WTC11 (cell line): ENCODE data around the gene SCO1. TPM values are rescaled to one million over a fixed set of nuclear protein-coding genes. Genes with fewer than 3 reads are reported as not detected.

Source experiments
- ATAC-seq: fragments of 200-7000 bp; cut with Tn5 transposase; 2 replicates; pipeline ENCODE4 v1.10.0; 2021; ENCODE audit warnings: mild to moderate bottlenecking, moderate library complexity
- CTCF ChIA-PET: fragments of 300-600 bp; sonication (Branson Sonifier 250); formaldehyde crosslinking; loops from one replicate; lab custom pipeline; 2021; ENCODE audit warnings: antibody characterized with exemption; lab: Charles Lee
- POLR2A ChIA-PET: fragments of 350-600 bp; sonication (Branson Sonifier 250); formaldehyde crosslinking; loops from one replicate; lab custom pipeline; 2021; ENCODE audit warnings: antibody characterized with exemption; lab: Charles Lee
- DNase-seq: peaks from one replicate; pipeline ENCODE4 v3.0.0; 2021; ENCODE audit warnings: low spot score
- H3K27ac Mint-ChIP-seq: 2 replicates; pipeline ENCODE4 v1.8.0; 2021; ENCODE audit warnings: mixed read lengths
- H3K27me3 Mint-ChIP-seq: 2 replicates; pipeline ENCODE4 v1.8.0; 2021; ENCODE audit warnings: low read depth, mild to moderate bottlenecking, moderate library complexity, mixed read lengths
- H3K36me3 Mint-ChIP-seq: 2 replicates; pipeline ENCODE4 v1.8.0; 2021; ENCODE audit warnings: mixed read lengths
- H3K4me1 Mint-ChIP-seq: 2 replicates; pipeline ENCODE4 v1.8.0; 2022; ENCODE audit warnings: mixed read lengths
- H3K4me3 Mint-ChIP-seq: 2 replicates; pipeline ENCODE4 v1.8.0; 2021; ENCODE audit warnings: mild to moderate bottlenecking, moderate library complexity, mixed read lengths
- H3K9me3 Mint-ChIP-seq: 2 replicates; pipeline ENCODE4 v1.8.0; 2021; ENCODE audit warnings: mixed read lengths
- ATF2 ChIP-seq: sonication (generic); formaldehyde crosslinking; IDR thresholded peaks from 2 replicates; pipeline ENCODE4 v1.8.1; 2022; ENCODE audit warnings: low read depth, missing genetic modification reagents, borderline replicate concordance
- CBFB ChIP-seq: sonication (generic); formaldehyde crosslinking; IDR thresholded peaks from 2 replicates; pipeline ENCODE4 v1.8.1; 2022; ENCODE audit warnings: mild to moderate bottlenecking, low read depth, missing genetic modification reagents
- ESRRA ChIP-seq: sonication (generic); formaldehyde crosslinking; IDR thresholded peaks from 2 replicates; pipeline ENCODE4 v1.8.1; 2022; ENCODE audit warnings: mild to moderate bottlenecking, missing genetic modification reagents, borderline replicate concordance
- FOXK1 ChIP-seq: sonication (generic); formaldehyde crosslinking; IDR thresholded peaks from 2 replicates; pipeline ENCODE4 v1.8.0; 2022; ENCODE audit warnings: mild to moderate bottlenecking, moderate library complexity, missing genetic modification reagents
- FOXP1 ChIP-seq: sonication (generic); formaldehyde crosslinking; IDR thresholded peaks from 2 replicates; pipeline ENCODE4 v1.8.0; 2022; ENCODE audit warnings: missing genetic modification reagents, mild to moderate bottlenecking, moderate library complexity, borderline replicate concordance
- GRHL2 ChIP-seq: fragments of 250-450 bp; sonication (Bioruptor Pico); IDR thresholded peaks from 2 replicates; pipeline ENCODE4 v1.8.0; 2022; ENCODE audit warnings: mild to moderate bottlenecking, moderate library complexity; ENCODE audit not compliant: insufficient replicate concordance, severe bottlenecking
- MAX ChIP-seq: sonication (generic); formaldehyde crosslinking; IDR thresholded peaks from 2 replicates; pipeline ENCODE4 v1.8.0; 2022; ENCODE audit warnings: mild to moderate bottlenecking, missing genetic modification reagents
- NR2C2 ChIP-seq: sonication (generic); formaldehyde crosslinking; IDR thresholded peaks from 2 replicates; pipeline ENCODE4 v1.8.0; 2022; ENCODE audit warnings: mild to moderate bottlenecking, missing genetic modification reagents
- NR3C1 ChIP-seq: sonication (generic); formaldehyde crosslinking; conservative IDR thresholded peaks from 2 replicates; pipeline ENCODE4 v1.8.1; 2023; ENCODE audit warnings: low read depth, mild to moderate bottlenecking, missing genetic modification reagents
- OVOL2 ChIP-seq: fragments of 250-450 bp; sonication (Bioruptor Pico); IDR thresholded peaks from 2 replicates; pipeline ENCODE4 v1.9.0; 2021; ENCODE audit warnings: mild to moderate bottlenecking, borderline replicate concordance
- SMAD4 ChIP-seq: sonication (generic); formaldehyde crosslinking; IDR thresholded peaks from 2 replicates; pipeline ENCODE4 v1.8.0; 2022; ENCODE audit warnings: mild to moderate bottlenecking, missing genetic modification reagents
- SOX15 ChIP-seq: fragments of 250-450 bp; sonication (Bioruptor Pico); IDR thresholded peaks from 2 replicates; pipeline ENCODE4 v1.9.0; 2021; ENCODE audit warnings: mild to moderate bottlenecking
- USF2 ChIP-seq: sonication (generic); formaldehyde crosslinking; IDR thresholded peaks from 2 replicates; pipeline ENCODE4 v1.8.1; 2023; ENCODE audit warnings: mild to moderate bottlenecking, missing genetic modification reagents, moderate library complexity
- ZNF138 ChIP-seq: sonication (generic); formaldehyde crosslinking; conservative IDR thresholded peaks from 2 replicates; pipeline ENCODE4 v1.8.1; 2022; ENCODE audit warnings: mild to moderate bottlenecking, moderate library complexity, missing genetic modification reagents
- ZNF281 ChIP-seq: sonication (generic); formaldehyde crosslinking; IDR thresholded peaks from 2 replicates; pipeline ENCODE4 v1.8.0; 2023; ENCODE audit warnings: mild to moderate bottlenecking, missing genetic modification reagents
- ZNF396 ChIP-seq: fragments of 250-450 bp; sonication (Bioruptor Pico); IDR thresholded peaks from 2 replicates; pipeline ENCODE4 v1.8.0; 2021; ENCODE audit warnings: mild to moderate bottlenecking, moderate library complexity, borderline replicate concordance
- ZNF416 ChIP-seq: fragments of 250-450 bp; sonication (Bioruptor Pico); IDR thresholded peaks from 2 replicates; pipeline ENCODE4 v1.9.0; 2021; ENCODE audit warnings: mild to moderate bottlenecking, inconsistent platforms
- ZNF425 ChIP-seq: fragments of 250-450 bp; sonication (Bioruptor Pico); conservative IDR thresholded peaks from 2 replicates; pipeline ENCODE4 v1.9.0; 2021; ENCODE audit warnings: mild to moderate bottlenecking
- total RNA-seq: library from RNA; stranded (reverse); gene quantifications from 3 replicates; pipeline ENCODE4 v1.2.3, GENCODE V29; 2021
- TF ChIP-seq, protein P1 (sequence below): sonication (generic); formaldehyde crosslinking; IDR thresholded peaks from 2 replicates; pipeline ENCODE4 v1.8.1; 2023; ENCODE audit warnings: mild to moderate bottlenecking, missing genetic modification reagents
- TF ChIP-seq, protein P2 (sequence below): sonication (generic); formaldehyde crosslinking; IDR thresholded peaks from 2 replicates; pipeline ENCODE4 v1.8.0; 2022; ENCODE audit warnings: mild to moderate bottlenecking, missing genetic modification reagents

Gene SCO1
- total RNA-seq, 1 experiment from 2014 or later = 63.8 TPM

DNA sequence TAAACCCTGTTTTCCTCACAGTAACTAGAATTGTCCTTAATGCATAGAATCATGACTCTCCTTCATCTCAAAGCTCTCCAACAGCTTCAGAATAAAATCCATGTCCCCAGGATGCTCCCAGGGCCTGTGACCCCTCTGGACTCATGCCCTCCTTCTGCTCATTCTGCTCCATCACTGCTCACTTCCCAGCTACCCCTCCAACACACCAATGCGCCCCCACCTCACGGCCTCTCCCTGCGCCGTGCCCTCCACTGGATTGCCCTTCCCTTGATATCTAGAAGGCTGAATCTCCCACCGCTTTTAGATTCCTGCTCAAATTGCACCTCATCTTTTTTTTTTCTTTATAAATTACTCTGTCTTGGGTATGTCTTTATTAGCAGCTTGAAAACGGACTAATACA is 45.1 kb upstream of the SCO1 start:
- no peaks in the 10 kb centered on the region for H3K27me3 Mint-ChIP-seq
- CTCF ChIA-PET = interaction anchor here (1.0 to 1.4 kb wide), 2 partner anchors 30 to 102 kb away, joined by 3 read pairs; no protein-coding TSS in a partner anchor
- TF ChIP-seq ZNF416 (CRISPR knock-in tag) (no peak), FOXP1 (no peak), ZNF425 (CRISPR knock-in tag) (no peak), NR3C1 (CRISPR knock-in tag) (no peak), ZNF138 (CRISPR knock-in tag) (no peak), MAX (no peak), CBFB (CRISPR knock-in tag) (no peak), ZNF396 (CRISPR knock-in tag) (no peak), USF2 (CRISPR knock-in tag) (no peak), SOX15 (CRISPR knock-in tag) (no peak), NR2C2 (CRISPR knock-in tag) (no peak), ESRRA (CRISPR knock-in tag) (no peak), ATF2 (CRISPR knock-in tag) (no peak), OVOL2 (no peak), GRHL2 (CRISPR knock-in tag) (no peak), FOXK1 (CRISPR knock-in tag) (no peak), ZNF281 (CRISPR knock-in tag) (no peak), SMAD4 (no peak)
- TF ChIP-seq, protein P1, sequence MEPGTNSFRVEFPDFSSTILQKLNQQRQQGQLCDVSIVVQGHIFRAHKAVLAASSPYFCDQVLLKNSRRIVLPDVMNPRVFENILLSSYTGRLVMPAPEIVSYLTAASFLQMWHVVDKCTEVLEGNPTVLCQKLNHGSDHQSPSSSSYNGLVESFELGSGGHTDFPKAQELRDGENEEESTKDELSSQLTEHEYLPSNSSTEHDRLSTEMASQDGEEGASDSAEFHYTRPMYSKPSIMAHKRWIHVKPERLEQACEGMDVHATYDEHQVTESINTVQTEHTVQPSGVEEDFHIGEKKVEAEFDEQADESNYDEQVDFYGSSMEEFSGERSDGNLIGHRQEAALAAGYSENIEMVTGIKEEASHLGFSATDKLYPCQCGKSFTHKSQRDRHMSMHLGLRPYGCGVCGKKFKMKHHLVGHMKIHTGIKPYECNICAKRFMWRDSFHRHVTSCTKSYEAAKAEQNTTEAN = no peak
- TF ChIP-seq, protein P2, sequence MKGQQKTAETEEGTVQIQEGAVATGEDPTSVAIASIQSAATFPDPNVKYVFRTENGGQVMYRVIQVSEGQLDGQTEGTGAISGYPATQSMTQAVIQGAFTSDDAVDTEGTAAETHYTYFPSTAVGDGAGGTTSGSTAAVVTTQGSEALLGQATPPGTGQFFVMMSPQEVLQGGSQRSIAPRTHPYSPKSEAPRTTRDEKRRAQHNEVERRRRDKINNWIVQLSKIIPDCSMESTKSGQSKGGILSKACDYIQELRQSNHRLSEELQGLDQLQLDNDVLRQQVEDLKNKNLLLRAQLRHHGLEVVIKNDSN (CRISPR knock-in tag) = no peak
- H3K4me3 Mint-ChIP-seq = no peak overlapping the region
- no peaks in the 10 kb centered on the region for H3K36me3 Mint-ChIP-seq
- no peak for ATAC-seq
- no peaks in the 10 kb centered on the region for H3K9me3 Mint-ChIP-seq
- peaks cover 9% of the 10 kb centered on the region for H3K4me1 Mint-ChIP-seq
- no peak for DNase-seq
- POLR2A ChIA-PET = interaction anchor here (0.6 kb wide), 1 partner anchor 9 kb away, joined by 3 read pairs; no protein-coding TSS in a partner anchor
- no peak overlapping the region for H3K27ac Mint-ChIP-seq
